Heart right ventricle (tissue), 16 donors: ENCODE results near the gene AZU1. TPM values are rescaled to one million over a fixed set of nuclear protein-coding genes. Genes with fewer than 3 reads are reported as not detected.
A peak's percentile ranks its signal among the peaks of the same experiment; 100 is the strongest.

Experiments
- ATAC-seq, 8 donors: fragments of 200-7000 bp; cut with Tn5 transposase; one replicate each; pipeline ENCODE4 v1.9.1; 2020; ENCODE audit warnings: mild to moderate bottlenecking in 8 of 8, moderate library complexity in 8 of 8, moderate number of reproducible peaks in 1 of 8
- DNase-seq, 2 donors: peaks; one replicate each; pipeline ENCODE4 v3.0.0-alpha.2; 2020
- H3K27ac ChIP-seq, 10 donors: fragments of 200-600 bp; sonication (generic) in 2 of 10; one replicate each; pipeline versions ENCODE4 v1.5.0 to v1.8.0; 2020 to 2022; ENCODE audit warnings: mild to moderate bottlenecking in 3 of 10
- H3K27me3 ChIP-seq, 7 donors: fragments of 200-600 bp; one replicate each; pipeline ENCODE4 v1.8.0; 2021 to 2022; ENCODE audit warnings: mild to moderate bottlenecking in 2 of 7
- H3K36me3 ChIP-seq, 9 donors: fragments of 200-600 bp; sonication (generic) in 1 of 9; one replicate each; pipeline versions ENCODE4 v1.5.0 to v1.8.0; 2020 to 2022; ENCODE audit warnings: mild to moderate bottlenecking in 2 of 9
- H3K4me1 ChIP-seq, 9 donors: fragments of 200-600 bp; sonication (generic) in 1 of 9; one replicate each; pipeline versions ENCODE4 v1.5.0 to v1.8.0; 2020 to 2022; ENCODE audit warnings: mild to moderate bottlenecking in 4 of 9
- H3K4me3 ChIP-seq, 10 donors: fragments of 200-600 bp; sonication (generic) in 2 of 10; one replicate each; pipeline versions ENCODE4 v1.5.0 to v1.8.0; 2020 to 2022; ENCODE audit warnings: mild to moderate bottlenecking in 7 of 10, moderate library complexity in 2 of 10
- H3K9me3 ChIP-seq, 11 donors: fragments of 200-600 bp in 10 of 11; sonication (generic) in 2 of 11; one replicate each; pipeline versions ENCODE4 v1.5.0 to v1.8.0; 2013 to 2022; ENCODE audit warnings: mild to moderate bottlenecking in 2 of 11, control low read depth in 1 of 11, moderate library complexity in 1 of 11
- CTCF ChIP-seq, 9 donors: fragments of 200-600 bp; sonication (generic) in 2 of 9; IDR thresholded peaks; one replicate each; pipeline versions ENCODE4 v1.5.0 to v1.8.0; 2021 to 2022; ENCODE audit warnings: antibody characterized with exemption in 9 of 9, mild to moderate bottlenecking in 5 of 9, moderate library complexity in 1 of 9
- WGBS, 2 donors: extraction: QIAGEN DNeasy Blood & Tissue Kit; methylation state at CpG; one replicate each; pipeline ENCODE4 v1.1.7; 2013; ENCODE audit warnings: inconsistent platforms in 1 of 2; 5-methylcytosine and 5-hydroxymethylcytosine counted together
- intact Hi-C, 10 donors: fragments of 100-400 bp; cut with DNase I; formaldehyde crosslinking; loops; one replicate each; pipeline versions ENCODE4 v1.11.1 to v1.14.2; 2022
- long read RNA-seq, 3 donors: library from polyadenylated mRNA; unstranded; transcript quantifications; one replicate each; pipeline ENCODE4 v2.0.0, GENCODE V29; 2020 to 2021
- polyA plus RNA-seq, 2 donors: library from polyadenylated mRNA; stranded (reverse); fragments of 200-250 nt; gene quantifications; one replicate each; pipeline ENCODE4 v1.2.3, GENCODE V29; 2013
- total RNA-seq, 10 donors: library from RNA; stranded (reverse); fragmentation: NEBNext Ultra II Directional in 3 of 10; extraction: Animal tissue kit (Norgen Biotek cat#: 25700) in 3 of 10; gene quantifications; one replicate each; pipeline versions ENCODE4 v1.2.1 to v1.2.4, GENCODE V29; 2021 to 2023
- donor health status: Arrhythmogenic right ventricular cardiomyopathy.
- donor health status: ischemic (EF 13 %, LVEDD 7.1; RV severe dilation, severe dysfunction).
- donor health status: healthy with polysubstance abuse.
- donor health status: DM: no; HTN: yes; CAD: no.
- donor health status: DM: no; HTN: no; CAD: no.
- donor health status: ischemic (EF 25% LVEDD 6.9; RV normal size, moderate dysfunction).
- donor health status: ischemic (EF 25% LVEDD 5.7; RV mildly dilated, moderate dysfunction).
- donor health status: healthy.
- donor health status: DM: yes; HTN: yes; CAD: no.
- donor health status: Ischemic cardiomyopathy.
- donor health status: ischemic (EF 35%, LVEDD 5.7; RV mildly dilated, moderate dysfunction).
- donor health status: nonischemic (EF 11% LVEDD 7.7; RV severe dilation, severe dysfunction).
- donor health status: DM: yes; HTN: yes; CAD: no.
- donor health status: PGD.
- donor health status: ischemic (EF 29% LVEDD 5.4; RV normal size, mild dysfunction).
- donor health status: nonischemic (EF 23%, LVEDD 6.1; RV moderate dilation, normal function).

The AZU1 gene
- 1 to 10 TPM in 1 of 10 donors, not detected in 9; 1.7 TPM for total RNA-seq
- under 1 TPM in 1 of 2 donors, not detected in 1; 0.06 TPM for polyA plus RNA-seq
- long read RNA-seq, donor 1 = 0 reads
- long read RNA-seq, donor 2 = 0 reads
- long read RNA-seq, donor 3 = 0 reads

GRCh38 chr19:827710-828321 lies at the start of gene AZU1:
TSS of gene AZU1 (plus strand) at chr19:827837. CDS start at chr19:827847, 10 bp downstream.
- no peaks in the 10 kb centered on the region for H3K9me3 ChIP-seq
- DNase-seq (no peak), ATAC-seq (peak in 3 of 8 donors; percentile 43 to 47 (median 44))
- intact Hi-C loops = no loop called here
- no peak within 1 kb of the TSS for H3K27ac ChIP-seq
- no peak for TF ChIP-seq CTCF (IDR thresholded peaks at IDR 0.05)
- H3K36me3 ChIP-seq = no peaks in the 10 kb centered on the region
- peaks cover 3 to 46% (median 33%) of the 10 kb centered on the region in 7 donors for H3K27me3 ChIP-seq
- H3K4me3 ChIP-seq = no peak within 1 kb of the TSS
- 73 to 80% methylated on average over 32 to 33 of the region's 33 CpGs for WGBS, 2 donors
- H3K4me1 ChIP-seq = peaks cover 0 to 24% (median 0%) of the 10 kb centered on the region in 9 donors

DNA sequence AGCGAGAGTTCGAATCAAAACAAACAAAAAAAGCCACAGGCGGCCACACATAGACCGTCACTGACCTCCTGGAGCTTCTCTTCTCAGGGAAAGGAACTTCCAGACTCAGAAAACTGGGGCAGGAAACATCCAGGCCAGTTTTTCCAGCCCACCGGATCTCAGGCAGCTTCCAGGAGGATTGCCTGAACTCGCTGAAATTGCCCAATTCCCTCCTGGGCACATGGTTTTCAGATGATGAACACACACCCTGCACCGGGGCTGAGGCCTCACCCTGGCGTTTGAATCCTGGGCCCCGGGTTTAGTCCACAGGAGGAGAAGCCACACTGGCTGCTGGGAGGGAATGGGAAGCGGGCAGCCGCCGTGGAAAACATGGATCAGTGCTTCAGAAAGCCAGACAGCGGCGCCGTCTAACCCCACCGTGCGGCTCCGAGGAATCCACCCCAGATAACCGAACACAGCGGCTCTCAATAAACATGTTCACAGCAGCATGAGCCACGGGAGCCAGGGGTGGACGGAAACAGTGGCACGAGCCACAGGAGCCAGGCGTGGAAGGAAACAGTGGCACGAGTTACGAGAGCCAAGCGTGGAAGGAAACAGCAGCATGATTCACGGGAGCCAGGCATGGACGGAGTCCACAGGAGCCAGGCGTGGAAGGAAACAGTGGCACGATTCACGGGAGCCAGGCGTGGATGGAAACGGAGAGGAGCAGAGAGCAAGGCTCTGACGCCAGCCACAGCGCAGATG lies 48.6 kb upstream of the AZU1 start:
- 44 to 53% methylated on average over 36 of the region's 36 CpGs for WGBS, 2 donors

DNA sequence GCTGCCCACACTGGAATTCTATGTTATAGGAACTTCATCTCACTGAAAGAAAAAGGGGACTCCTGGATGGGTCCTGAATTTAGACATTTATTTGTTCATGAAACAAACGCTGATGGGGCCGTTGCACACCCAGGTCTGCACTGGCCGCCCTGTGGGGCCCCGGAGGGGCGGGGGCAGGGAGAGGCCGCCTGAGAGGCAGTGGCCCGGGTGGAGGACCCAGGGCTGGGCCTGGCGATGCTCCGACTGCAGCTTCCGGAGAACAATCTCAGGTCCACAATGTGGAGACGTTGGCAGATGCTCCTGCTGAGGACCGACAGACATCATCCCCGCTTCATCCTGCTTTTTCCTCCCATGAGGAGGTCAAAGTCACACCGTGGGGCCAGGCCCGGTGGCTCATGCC lies 46.7 kb upstream of the AZU1 start:
- WGBS, 2 donors = 72 to 78% methylated on average over 15 of the region's 15 CpGs

More for the DNA sequence above, 48.6 kb upstream of the AZU1 start:
- peaks cover 3 to 49% (median 21%) of the 10 kb centered on the region in 9 donors for H3K4me1 ChIP-seq
- peaks cover 0 to 4% (median 0%) of the 10 kb centered on the region in 7 donors for H3K27me3 ChIP-seq
- ATAC-seq = peak; percentile 13 to 61 (median 38)
- H3K27ac ChIP-seq = peak overlapping the region; percentile 2 to 75 (median 51)
- H3K36me3 ChIP-seq = no peaks in the 10 kb centered on the region
- H3K9me3 ChIP-seq = no peaks in the 10 kb centered on the region
- DNase-seq = no peak
- TF ChIP-seq CTCF (IDR thresholded peaks at IDR 0.05) = peak in 1 of 9 donors; percentile 12
- peak overlapping the region in 3 of 10 donors; percentile 10 to 29 (median 24) for H3K4me3 ChIP-seq
- intact Hi-C loops = loop anchor here in 1 of 10 donors (10.0 kb wide), 1 partner anchor 86 kb away; no protein-coding TSS in a partner anchor

More for the DNA sequence above, 46.7 kb upstream of the AZU1 start:
- Histone ChIP-seq H3K4me3 (peak overlapping the region in 2 of 10 donors; percentile 28 to 39), H3K9me3 (no peaks in the 10 kb centered on the region), H3K36me3 (no peaks in the 10 kb centered on the region), H3K27me3 (peaks cover 0 to 4% (median 0%) of the 10 kb centered on the region in 7 donors), H3K4me1 (peaks cover 3 to 58% (median 22%) of the 10 kb centered on the region in 9 donors), H3K27ac (peak overlapping the region in 6 of 10 donors; percentile 61 to 92 (median 84))
- DNase-seq (no peak), ATAC-seq (peak in 1 of 8 donors; percentile 14)
- no peak for TF ChIP-seq CTCF (IDR thresholded peaks at IDR 0.05)
- intact Hi-C loops = no loop called here
